GM18873 (cell line): Measurements from ENCODE around the gene SPECC1.
"Not testable (repeated sequence)": the region's sequence is repeated elsewhere in the genome, so short reads cannot be mapped to it uniquely, and the experiment has no call there.

Experiments
- ATAC-seq: cut with Tn5 transposase; IDR thresholded peaks from one replicate; pipeline ENCODE4 v1.9.1; 2021; ENCODE audit warnings: mild to moderate bottlenecking, moderate library complexity, moderate number of reproducible peaks; ENCODE audit not compliant: unreplicated experiment, low FRiP score

SPECC1 gene

GRCh38 chr17:20259668-20260067 lies 250.5 kb downstream of the SPECC1 start:
- ATAC-seq = no peak

GRCh38 chr17:20260268-20260667 lies 251.1 kb downstream of the SPECC1 start:
- no peak for ATAC-seq

- no peak for ATAC-seq
These were observed 253.3 kb downstream of the SPECC1 start for GRCh38 chr17:20262226-20263114.

- ATAC-seq = not testable (repeated sequence)
These were observed 253.9 kb downstream of the SPECC1 start for GRCh38 chr17:20263115-20263433.

DNA sequence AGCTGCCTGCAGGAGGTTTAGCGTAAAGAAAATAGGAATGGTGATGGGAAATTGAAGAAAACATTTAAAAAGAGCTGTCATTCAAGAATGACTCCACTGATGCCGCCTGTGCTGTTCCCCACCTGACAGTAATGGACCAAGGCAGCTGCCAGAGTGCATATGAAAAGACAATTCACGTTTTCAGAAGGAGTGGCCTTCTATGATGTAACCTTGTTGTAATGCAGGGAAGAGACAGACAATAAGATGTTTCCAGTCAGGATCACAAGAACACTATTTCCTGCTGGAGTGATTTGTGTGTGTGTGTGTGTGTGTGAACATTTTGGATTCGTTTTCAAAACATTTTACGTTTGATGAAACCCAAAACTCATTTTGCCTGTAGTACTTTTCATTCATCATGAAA lies 254.4 kb downstream of the SPECC1 start:
- ATAC-seq = no peak

- ATAC-seq = no peak
These were observed 255.8 kb downstream of the SPECC1 start for GRCh38 chr17:20264996-20265395.

DNA sequence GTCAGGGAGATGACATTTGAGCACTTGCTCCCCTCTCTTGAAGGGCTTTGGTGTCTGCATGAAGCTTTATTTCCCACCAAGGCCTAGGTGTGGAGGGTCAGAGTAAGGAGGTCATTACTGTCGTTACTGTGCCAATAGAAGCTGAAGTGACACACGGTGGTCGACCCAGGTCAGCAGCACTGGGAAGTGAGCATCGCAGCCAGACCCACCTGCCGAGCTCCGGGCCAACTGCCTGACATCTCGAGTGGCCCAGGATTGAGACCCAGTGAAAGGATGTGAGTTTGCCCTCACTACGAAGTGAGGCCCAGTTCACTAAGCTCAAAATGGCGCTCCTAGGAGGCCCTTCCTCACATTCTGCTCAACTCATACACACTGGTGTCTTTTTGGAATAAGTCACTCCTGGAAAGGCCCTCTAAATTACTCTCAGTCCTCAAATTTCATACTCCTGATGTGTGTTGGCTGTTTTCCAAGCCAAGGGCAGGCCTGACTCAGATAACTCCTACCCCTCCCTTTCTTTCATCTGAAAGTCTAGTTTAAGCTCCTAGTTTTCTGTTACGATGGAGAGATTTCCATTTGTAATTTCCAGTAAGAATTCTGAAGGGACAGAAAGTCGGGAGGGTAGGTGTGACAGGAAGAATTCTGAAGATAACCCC lies 257.8 kb downstream of the SPECC1 start:
- ATAC-seq = no peak

GRCh38 chr17:20267459-20267842 lies 258.3 kb downstream of the SPECC1 start:
- no peak for ATAC-seq

DNA sequence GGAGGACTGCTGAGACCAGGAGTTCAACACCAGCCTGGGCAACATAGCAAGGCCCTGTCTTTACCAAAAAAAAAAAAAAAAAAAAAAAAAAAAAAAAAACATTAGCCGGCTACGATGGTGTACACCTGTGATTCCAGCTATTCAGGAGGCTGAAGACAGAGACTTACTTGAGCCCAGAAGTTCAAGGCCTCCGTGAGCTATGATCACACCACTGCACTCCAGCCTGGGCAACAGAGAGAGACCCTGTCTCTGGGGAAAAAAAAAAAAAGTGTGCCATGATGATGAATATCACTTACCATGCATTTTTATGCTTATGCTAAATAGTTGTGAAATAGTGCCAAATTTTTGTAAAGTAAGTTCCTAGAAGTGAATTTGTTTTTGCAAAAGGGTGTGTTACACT lies 261.2 kb downstream of the SPECC1 start:
- no peak for ATAC-seq

GRCh38 chr17:20271011-20271610 lies 262.0 kb downstream of the SPECC1 start:
- no peak for ATAC-seq

GRCh38 chr17:20273741-20274500 lies 264.8 kb downstream of the SPECC1 start:
- ATAC-seq = no peak

- ATAC-seq = no peak
These were observed 266.5 kb downstream of the SPECC1 start for GRCh38 chr17:20275653-20276052.

GRCh38 chr17:20276421-20276820 lies 267.3 kb downstream of the SPECC1 start:
- ATAC-seq = no peak

GRCh38 chr17:20278805-20279204 lies 269.6 kb downstream of the SPECC1 start:
- no peak for ATAC-seq

- no peak for ATAC-seq
These were observed 270.5 kb downstream of the SPECC1 start for GRCh38 chr17:20279631-20280030.

DNA sequence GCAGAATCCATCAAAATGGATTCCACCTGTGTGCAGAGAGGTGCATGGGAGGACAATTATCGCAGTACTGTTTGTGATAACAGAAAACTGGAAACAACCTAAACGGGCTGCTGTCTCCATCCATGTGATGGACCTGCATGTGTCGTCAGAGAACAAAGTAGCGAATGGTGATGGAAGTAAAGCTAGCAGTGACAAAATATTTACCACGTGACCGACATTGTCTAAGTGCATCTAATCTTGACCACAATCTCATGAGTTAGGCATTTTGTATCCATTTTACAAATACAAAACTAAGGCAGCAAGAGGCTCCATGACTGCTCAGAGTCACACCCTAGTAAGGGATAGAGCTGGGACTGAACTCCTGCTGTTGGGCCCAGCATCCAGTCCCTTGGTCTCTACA lies 270.9 kb downstream of the SPECC1 start:
- no peak for ATAC-seq

- no peak for ATAC-seq
These were observed 271.7 kb downstream of the SPECC1 start for GRCh38 chr17:20280851-20281250.

DNA sequence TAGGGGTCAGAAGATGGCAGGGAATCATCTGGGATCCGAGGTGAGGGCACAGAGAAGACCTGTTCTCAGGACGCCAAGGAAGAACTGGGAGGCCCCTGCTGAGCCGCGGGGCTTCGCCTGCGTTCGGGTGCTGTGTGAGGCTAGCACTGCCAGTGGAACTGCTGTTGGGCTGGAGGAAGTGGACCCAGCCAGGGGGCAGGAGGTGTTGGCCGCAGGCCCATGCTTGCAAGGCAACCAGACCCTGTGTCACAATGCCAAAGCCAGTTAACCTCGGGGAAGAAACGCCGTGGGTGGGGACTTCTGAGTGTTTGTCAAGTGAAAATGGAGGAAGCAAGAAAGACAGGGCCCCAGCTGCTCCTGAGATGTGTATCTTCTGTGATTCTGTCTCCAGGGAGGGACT lies 272.7 kb downstream of the SPECC1 start:
- ATAC-seq = no peak

DNA sequence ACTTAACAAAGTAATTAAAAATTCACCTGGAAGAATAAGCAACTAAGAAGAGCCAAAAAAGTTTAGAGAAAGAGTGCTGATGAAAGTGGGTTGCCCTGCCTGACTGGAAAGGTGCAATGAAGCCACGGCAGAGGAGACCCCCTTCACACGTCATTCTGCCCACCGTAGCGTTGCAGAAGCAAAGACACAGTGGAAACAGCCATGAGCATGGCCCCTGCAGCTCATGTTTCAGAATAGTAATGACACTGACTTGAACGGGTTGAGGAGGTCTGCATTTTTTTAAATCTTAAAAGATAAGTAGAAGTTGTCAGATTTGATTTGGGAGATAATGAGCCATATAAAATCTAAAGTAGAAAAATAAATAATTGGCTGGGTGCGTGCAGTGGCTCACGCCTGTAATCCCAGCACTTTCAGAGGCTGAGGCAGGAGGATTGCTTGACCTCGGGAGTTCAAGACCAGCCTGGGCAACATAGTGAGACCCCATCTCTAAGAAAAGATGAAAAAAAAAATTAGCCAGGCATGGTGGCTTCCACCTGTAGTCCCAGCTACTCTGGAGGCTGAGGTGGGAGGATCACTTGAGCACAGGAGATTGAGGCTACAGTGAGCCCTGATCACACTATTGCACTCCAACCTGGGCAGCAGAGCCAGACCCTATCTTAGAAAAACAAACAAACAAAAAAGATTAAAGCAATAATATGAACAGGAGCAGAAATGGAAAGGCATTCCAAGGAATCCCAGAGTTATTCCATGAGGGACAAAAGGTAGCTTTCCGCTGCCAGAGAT lies 273.6 kb downstream of the SPECC1 start:
- ATAC-seq = no peak

DNA sequence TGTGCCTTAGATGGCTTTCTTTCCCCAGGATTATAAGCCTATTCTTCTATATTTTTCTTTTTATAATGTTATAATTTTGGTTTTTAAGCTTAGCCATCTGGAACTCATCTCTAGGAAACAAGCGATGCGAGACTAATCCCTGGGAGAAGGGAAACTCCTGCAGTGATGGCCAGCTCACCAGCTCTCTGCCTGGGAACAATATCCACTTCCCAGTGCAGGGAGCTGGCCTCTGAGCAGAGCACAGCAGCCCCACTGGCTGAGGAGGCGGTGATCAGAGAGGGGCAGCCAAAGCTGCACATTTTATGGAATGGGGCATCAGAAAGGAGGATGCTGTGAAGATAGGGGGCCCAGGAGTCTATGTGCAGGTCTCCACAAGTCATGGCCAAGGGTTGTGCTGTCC lies 274.9 kb downstream of the SPECC1 start:
- no peak for ATAC-seq
